Caco-2 (cell line): ENCODE measurements around the gene CD247. TPM values are rescaled to one million over a fixed set of nuclear protein-coding genes. Genes with fewer than 3 reads are reported as not detected.

Experiments used
- BruUV-seq: library from RNA; stranded (reverse); fragments of 400-500 nt; replicated peaks from 2 replicates; lab custom pipeline; 2021; lab: Mats Ljungman, UMichigan
- CTCF ChIA-PET: fragments of 300-600 bp; sonication (Branson Sonifier 250); formaldehyde crosslinking; loops from one replicate; lab custom pipeline; 2022; ENCODE audit warnings: antibody characterized with exemption; lab: Charles Lee
- POLR2A ChIA-PET: fragments of 300-600 bp; sonication (Branson Sonifier 250); formaldehyde crosslinking; loops from one replicate; lab custom pipeline; 2022; ENCODE audit warnings: antibody characterized with exemption; lab: Charles Lee
- DNase-seq, 2 experiments: peaks; one replicate each; pipeline versions ENCODE4 v3.0.0 to v3.0.0-alpha.2; 2020 to 2022
- H3K27me3 ChIP-seq: replicated peaks from 2 replicates; pipeline ENCODE4 v1.6.0; 2011; ENCODE audit warnings: low read length; ENCODE audit not compliant: control insufficient read depth, insufficient read depth
- H3K36me3 ChIP-seq: 2 replicates; pipeline ENCODE4 v1.5.1; 2011; ENCODE audit warnings: low read length; ENCODE audit not compliant: control insufficient read depth, insufficient read depth
- H3K4me1 ChIP-seq: fragments of 250-450 bp; sonication (Bioruptor Pico); 2 replicates; pipeline ENCODE4 v1.5.1; 2020; ENCODE audit warnings: mild to moderate bottlenecking
- H3K4me3 ChIP-seq: 2 replicates; pipeline ENCODE4 v1.5.1; 2011; ENCODE audit warnings: low read depth, mild to moderate bottlenecking, control low read depth, low read length
- H3K9me3 ChIP-seq: fragments of 250-450 bp; sonication (Bioruptor Pico); 2 replicates; pipeline ENCODE4 v1.5.1; 2020; ENCODE audit warnings: mild to moderate bottlenecking, moderate library complexity
- H3K27ac Mint-ChIP-seq: one replicate; pipeline ENCODE4 v1.8.0; 2022; ENCODE audit warnings: mixed read lengths; ENCODE audit not compliant: unreplicated experiment
- H3K27me3 Mint-ChIP-seq: one replicate; pipeline ENCODE4 v1.8.0; 2022; ENCODE audit warnings: mixed read lengths; ENCODE audit not compliant: insufficient read depth, unreplicated experiment
- H3K36me3 Mint-ChIP-seq: one replicate; pipeline ENCODE4 v1.8.0; 2022; ENCODE audit warnings: mild to moderate bottlenecking, mixed read lengths; ENCODE audit not compliant: insufficient read depth, unreplicated experiment
- H3K4me1 Mint-ChIP-seq: one replicate; pipeline ENCODE4 v1.8.0; 2022; ENCODE audit warnings: low read depth, mixed read lengths; ENCODE audit not compliant: unreplicated experiment
- H3K4me3 Mint-ChIP-seq: one replicate; pipeline ENCODE4 v1.8.0; 2022; ENCODE audit warnings: mild to moderate bottlenecking, moderate library complexity, mixed read lengths; ENCODE audit not compliant: unreplicated experiment
- H3K9me3 Mint-ChIP-seq: one replicate; pipeline ENCODE4 v1.8.0; 2022; ENCODE audit warnings: mixed read lengths; ENCODE audit not compliant: unreplicated experiment
- CTCF ChIP-seq, 2 experiments: fragments of 200-600 bp in 1 of 2; IDR thresholded peaks; 1 replicate in 1 of 2; 2 replicates in 1 of 2; pipeline versions ENCODE4 v1.5.1 to v1.8.0; 2011 to 2022; ENCODE audit warnings: antibody characterized with exemption in 1 of 2, control low read depth in 1 of 2, inconsistent platforms in 1 of 2, low read depth in 1 of 2, low read length in 1 of 2, mild to moderate bottlenecking in 1 of 2, moderate library complexity in 1 of 2; ENCODE audit not compliant: insufficient read depth in 1 of 2, severe bottlenecking in 1 of 2, unreplicated experiment in 1 of 2
- intact Hi-C: fragments of 100-400 bp; cut with micrococcal nuclease; formaldehyde crosslinking; loops from one replicate; pipeline ENCODE4 v1.10.0; 2022; ENCODE audit not compliant: unreplicated experiment
- total RNA-seq: library from RNA; stranded (reverse); gene quantifications from 2 replicates; pipeline ENCODE4 v1.2.3, GENCODE V29; 2022

The CD247 gene
- total RNA-seq, 1 experiment from 2014 or later = not detected

DNA sequence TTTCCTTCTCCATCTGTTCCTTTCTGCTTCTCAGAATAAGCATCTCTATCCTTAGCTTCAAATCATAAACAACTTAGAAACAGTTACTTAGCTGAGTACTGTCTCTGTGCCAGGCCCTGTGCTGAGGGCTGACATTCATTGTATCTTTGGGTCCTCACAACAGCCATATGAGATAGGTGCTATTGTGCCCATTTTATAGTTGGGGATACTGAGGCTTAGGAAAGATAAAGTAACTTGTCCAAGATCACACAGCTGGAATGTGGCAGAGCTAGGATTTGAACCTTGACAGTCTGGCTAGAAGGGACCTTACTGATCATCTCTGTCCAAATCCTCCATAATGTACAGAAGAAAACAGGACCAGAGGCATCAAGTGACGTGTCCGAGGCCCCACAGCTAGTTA lies 25.0 kb downstream of the CD247 start:
- POLR2A ChIA-PET = no interaction called here
- H3K27ac Mint-ChIP-seq = no peak overlapping the region
- CTCF ChIA-PET = no interaction called here
- peaks cover 6% of the 10 kb centered on the region for H3K27me3 Mint-ChIP-seq
- BruUV-seq = no TSS peak
- no peaks in the 10 kb centered on the region for H3K36me3 ChIP-seq
- no peaks in the 10 kb centered on the region for H3K4me1 ChIP-seq
- no peaks in the 10 kb centered on the region for H3K9me3 Mint-ChIP-seq
- no peaks in the 10 kb centered on the region for H3K36me3 Mint-ChIP-seq
- no peak overlapping the region for H3K4me3 Mint-ChIP-seq
- intact Hi-C loops = no loop called here
- H3K9me3 ChIP-seq = no peaks in the 10 kb centered on the region
- no peaks in the 10 kb centered on the region for H3K4me1 Mint-ChIP-seq
- no peak for TF ChIP-seq CTCF (IDR thresholded peaks at IDR 0.05; ENCODE audit: insufficient read depth in 1 of 2, low read depth in 1 of 2, low read length in 1 of 2, severe bottlenecking in 1 of 2, unreplicated experiment in 1 of 2)
- H3K27me3 ChIP-seq = no peaks in the 10 kb centered on the region
- no peak for DNase-seq
- no peak overlapping the region for H3K4me3 ChIP-seq

- CTCF ChIA-PET = no interaction called here
- Histone ChIP-seq H3K4me3 (no peak overlapping the region), H3K4me1 (no peaks in the 10 kb centered on the region), H3K27me3 (no peaks in the 10 kb centered on the region), H3K36me3 (no peaks in the 10 kb centered on the region), H3K9me3 (no peaks in the 10 kb centered on the region)
- no peak for DNase-seq
- POLR2A ChIA-PET = no interaction called here
- peaks cover 6% of the 10 kb centered on the region for H3K27me3 Mint-ChIP-seq
- H3K27ac Mint-ChIP-seq = no peak overlapping the region
- TF ChIP-seq CTCF (IDR thresholded peaks at IDR 0.05; ENCODE audit: insufficient read depth in 1 of 2, low read depth in 1 of 2, low read length in 1 of 2, severe bottlenecking in 1 of 2, unreplicated experiment in 1 of 2) = no peak
- no TSS peak for BruUV-seq
- H3K36me3 Mint-ChIP-seq = no peaks in the 10 kb centered on the region
- H3K4me3 Mint-ChIP-seq = no peak overlapping the region
- intact Hi-C loops = no loop called here
- no peaks in the 10 kb centered on the region for H3K9me3 Mint-ChIP-seq
- no peaks in the 10 kb centered on the region for H3K4me1 Mint-ChIP-seq
Measured at GRCh38 chr1:167492481-167492910, 25.8 kb downstream of the CD247 start.

DNA sequence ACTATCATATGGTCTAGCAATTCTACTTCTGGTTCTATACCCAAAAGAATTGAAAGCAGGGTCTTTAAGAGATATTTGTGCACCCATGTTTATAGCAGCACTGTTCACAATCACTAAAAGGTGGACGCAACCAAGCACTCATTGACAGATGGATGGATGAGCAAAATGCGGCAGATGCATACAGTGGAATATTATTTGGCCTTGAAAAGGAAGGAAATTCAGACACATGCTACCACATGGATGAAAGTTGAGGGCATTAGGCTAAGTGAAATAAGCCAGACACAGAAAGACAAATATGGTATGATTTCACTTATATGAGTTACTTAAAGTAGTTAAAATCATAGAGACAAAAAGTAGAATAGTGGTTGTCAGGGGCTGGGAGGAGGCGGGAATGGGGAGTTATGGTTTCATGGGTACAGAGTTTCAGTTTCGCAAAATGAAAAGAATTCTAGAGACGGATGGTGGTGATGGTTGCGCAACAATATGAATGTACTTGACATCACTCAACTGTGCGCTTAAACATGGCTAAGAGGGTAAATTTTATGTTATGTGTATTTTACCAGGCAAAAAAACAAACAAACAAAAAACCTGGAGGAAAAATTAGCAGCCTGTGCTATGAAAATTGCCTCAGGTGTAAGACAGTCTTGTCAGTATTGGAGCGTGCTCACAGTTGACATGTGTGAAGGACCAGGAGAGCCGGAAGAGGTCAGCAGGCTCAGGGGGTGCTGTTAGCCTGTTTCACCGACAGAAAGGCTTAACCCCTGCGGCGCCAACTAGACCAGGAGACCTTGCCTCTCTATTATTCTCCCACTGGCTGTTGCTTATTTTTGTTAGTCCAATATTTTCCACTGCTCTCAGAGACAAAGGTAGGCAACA lies 26.5 kb downstream of the CD247 start:
- no peak for DNase-seq
- Mint-ChIP-seq H3K4me1 (no peaks in the 10 kb centered on the region), H3K4me3 (no peak overlapping the region), H3K27ac (no peak overlapping the region), H3K27me3 (peaks cover 6% of the 10 kb centered on the region), H3K36me3 (no peaks in the 10 kb centered on the region), H3K9me3 (no peaks in the 10 kb centered on the region)
- H3K9me3 ChIP-seq = no peaks in the 10 kb centered on the region
- H3K4me1 ChIP-seq = no peaks in the 10 kb centered on the region
- H3K4me3 ChIP-seq = no peak overlapping the region
- no peaks in the 10 kb centered on the region for H3K36me3 ChIP-seq
- no peak for TF ChIP-seq CTCF (IDR thresholded peaks at IDR 0.05; ENCODE audit: insufficient read depth in 1 of 2, low read depth in 1 of 2, low read length in 1 of 2, severe bottlenecking in 1 of 2, unreplicated experiment in 1 of 2)
- BruUV-seq = no TSS peak
- no peaks in the 10 kb centered on the region for H3K27me3 ChIP-seq
- intact Hi-C loops = no loop called here
- ChIA-PET CTCF (no interaction called here), POLR2A (no interaction called here)
